HG02571 (cell line): ENCODE results near the gene TBC1D9B.
"Not testable (repeated sequence)": the region's sequence is repeated elsewhere in the genome, so short reads cannot be mapped to it uniquely, and the experiment has no call there.

Experiments used
- ATAC-seq: cut with Tn5 transposase; IDR thresholded peaks from one replicate; pipeline ENCODE4 v1.9.1; 2021; ENCODE audit warnings: mild to moderate bottlenecking, moderate library complexity; ENCODE audit not compliant: unreplicated experiment

TBC1D9B gene

GRCh38 chr5:179886190-179886911 is 21.3 kb downstream of the TBC1D9B start:
- no peak for ATAC-seq

- no peak for ATAC-seq
Measured at GRCh38 chr5:179885491-179886090, 22.1 kb downstream of the TBC1D9B start.

GRCh38 chr5:179883163-179883562 is 24.5 kb downstream of the TBC1D9B start:
- ATAC-seq: no peak

GRCh38 chr5:179882338-179882737 is 25.4 kb downstream of the TBC1D9B start:
- ATAC-seq: no peak

GRCh38 chr5:179880848-179881590 is 26.7 kb downstream of the TBC1D9B start:
- ATAC-seq: no peak

GRCh38 chr5:179880066-179880650 is 27.5 kb downstream of the TBC1D9B start:
- no peak for ATAC-seq

- no peak for ATAC-seq
Measured at GRCh38 chr5:179879690-179880010, 28.0 kb downstream of the TBC1D9B start.

GRCh38 chr5:179879003-179879689 is 28.6 kb downstream of the TBC1D9B start:
- no peak for ATAC-seq

- ATAC-seq: no peak
Measured at GRCh38 chr5:179878222-179879002, 29.3 kb downstream of the TBC1D9B start.

GRCh38 chr5:179876610-179876952 is 31.1 kb downstream of the TBC1D9B start:
- ATAC-seq: no peak

GRCh38 chr5:179875741-179876609 is 31.7 kb downstream of the TBC1D9B start:
- ATAC-seq: no peak

GRCh38 chr5:179874536-179875292 is 33.0 kb downstream of the TBC1D9B start:
- no peak for ATAC-seq

- no peak for ATAC-seq
Measured at GRCh38 chr5:179874136-179874535, 33.6 kb downstream of the TBC1D9B start.

- no peak for ATAC-seq
Measured at GRCh38 chr5:179873588-179874110, 34.0 kb downstream of the TBC1D9B start.

- no peak for ATAC-seq
Measured at GRCh38 chr5:179872828-179873575, 34.7 kb downstream of the TBC1D9B start.

GRCh38 chr5:179872055-179872827 is 35.5 kb downstream of the TBC1D9B start:
- ATAC-seq: no peak

- ATAC-seq: not testable (repeated sequence)
Measured at GRCh38 chr5:179871533-179871932, 36.2 kb downstream of the TBC1D9B start.
